Panc1 (cell line): ENCODE results near the gene ITGB5. TPM values are rescaled to one million over a fixed set of nuclear protein-coding genes. Genes with fewer than 3 reads are reported as not detected.

Experiments
- ATAC-seq: fragments of 200-7000 bp; cut with Tn5 transposase; 2 replicates; pipeline ENCODE4 v1.9.1; 2020; ENCODE audit warnings: mild to moderate bottlenecking, moderate library complexity
- BruUV-seq: library from RNA; stranded (reverse); fragments of 400-500 nt; replicated peaks from 2 replicates; lab custom pipeline; 2021; lab: Mats Ljungman, UMichigan
- CTCF ChIA-PET: fragments of 300-600 bp; sonication (Branson Sonifier 250); formaldehyde crosslinking; loops from one replicate; lab custom pipeline; 2022; ENCODE audit warnings: antibody characterized with exemption; lab: Charles Lee
- POLR2A ChIA-PET: fragments of 300-600 bp; sonication (Branson Sonifier 250); formaldehyde crosslinking; loops from one replicate; lab custom pipeline; 2022; ENCODE audit warnings: antibody characterized with exemption; lab: Charles Lee
- DNase-seq: peaks from one replicate; pipeline ENCODE4 v3.0.0-alpha.2; 2010; ENCODE audit warnings: low read depth, low spot score
- H3K27ac ChIP-seq: 2 replicates; pipeline ENCODE4 v1.5.1; 2011; ENCODE audit warnings: mild to moderate bottlenecking, low read length, inconsistent platforms
- H3K27me3 ChIP-seq: fragments of 200-500 bp; sonication (Bioruptor generic); 2 replicates; pipeline ENCODE4 v1.6.0; 2014; ENCODE audit warnings: low read length, inconsistent platforms; ENCODE audit not compliant: control insufficient read depth, insufficient read depth
- H3K36me3 ChIP-seq: fragments of 200-500 bp; sonication (Bioruptor generic); 2 replicates; pipeline ENCODE4 v1.5.1; 2014; ENCODE audit warnings: inconsistent platforms, mild to moderate bottlenecking, low read length, moderate library complexity; ENCODE audit not compliant: control insufficient read depth, insufficient read depth
- H3K4me1 ChIP-seq: 2 replicates; pipeline ENCODE4 v1.5.1; 2011; ENCODE audit warnings: inconsistent platforms, mild to moderate bottlenecking, low read length, moderate library complexity; ENCODE audit not compliant: control insufficient read depth, insufficient read depth
- H3K4me3 ChIP-seq, 2 experiments: 2 replicates each; pipeline ENCODE4 v1.5.1; 2011 to 2012; ENCODE audit warnings: low read depth in 2 of 2, low read length in 2 of 2, mild to moderate bottlenecking in 2 of 2, inconsistent platforms in 1 of 2, moderate library complexity in 1 of 2
- H3K9me3 ChIP-seq: fragments of 200-500 bp; sonication (Bioruptor generic); 2 replicates; pipeline ENCODE4 v1.5.1; 2014; ENCODE audit warnings: low read depth, mild to moderate bottlenecking, inconsistent platforms, low read length, moderate library complexity; ENCODE audit not compliant: control insufficient read depth, insufficient read depth
- CTCF ChIP-seq: fragments of 450-650 bp; IDR thresholded peaks from 2 replicates; pipeline ENCODE4 v1.5.1; 2017; ENCODE audit warnings: mild to moderate bottlenecking
- POLR2AphosphoS5 ChIP-seq: IDR thresholded peaks from 2 replicates; pipeline ENCODE4 v1.6.1; 2012; ENCODE audit warnings: mild to moderate bottlenecking, low read depth, low read length, moderate library complexity
- REST ChIP-seq, 2 experiments: IDR thresholded peaks; 2 replicates each; pipeline ENCODE4 v1.6.1; 2011 to 2012; ENCODE audit warnings: low read depth in 2 of 2, control low read depth in 1 of 2, low read length in 1 of 2, mild to moderate bottlenecking in 1 of 2, moderate library complexity in 1 of 2; ENCODE audit not compliant: insufficient read depth in 1 of 2
- SIN3A ChIP-seq: IDR thresholded peaks from 2 replicates; pipeline ENCODE4 v1.6.1; 2012; ENCODE audit warnings: low read depth, mild to moderate bottlenecking, low read length, moderate library complexity, borderline replicate concordance; ENCODE audit not compliant: insufficient read depth
- TCF7L2 ChIP-seq: IDR thresholded peaks from 2 replicates; pipeline ENCODE4 v1.6.1; 2011; ENCODE audit warnings: mild to moderate bottlenecking, low read depth, low read length, inconsistent platforms
- in situ Hi-C: cut with HindIII; loops from 2 replicates; pipeline ENCODE4 v1.10.0; 2016; ENCODE audit warnings: low sequenced_read_pairs, low pct_unique_long_range_greater_than_20kb
- intact Hi-C: fragments of 100-400 bp; cut with micrococcal nuclease; formaldehyde crosslinking; loops from one replicate; pipeline ENCODE4 v1.10.0; 2022; ENCODE audit not compliant: unreplicated experiment
- total RNA-seq: library from RNA; stranded (reverse); gene quantifications from one replicate; pipeline ENCODE4 v1.2.1, GENCODE V29; 2021; ENCODE audit not compliant: unreplicated experiment

ITGB5 gene
- total RNA-seq, 1 experiment from 2014 or later, result 446 TPM

GRCh38 chr3:124722589-124722988 lies 164.6 kb downstream of the ITGB5 start:
- no TSS peak for BruUV-seq
- CTCF ChIA-PET, result no interaction called here
- H3K36me3 ChIP-seq, result no peaks in the 10 kb centered on the region
- H3K9me3 ChIP-seq, result no peaks in the 10 kb centered on the region
- POLR2A ChIA-PET, result no interaction called here
- no peaks in the 10 kb centered on the region for H3K4me1 ChIP-seq
- no peak overlapping the region for H3K27ac ChIP-seq
- intact Hi-C loops, result no loop called here
- in situ Hi-C loops, result no loop called here
- ATAC-seq, result no peak
- no peak overlapping the region for H3K4me3 ChIP-seq
- TF ChIP-seq POLR2AphosphoS5 (no peak), CTCF (no peak), SIN3A (no peak), REST (IDR thresholded peaks at IDR 0.05; ENCODE audit: insufficient read depth in 1 of 2, low read depth in 2 of 2, low read length in 1 of 2) (no peak), TCF7L2 (no peak)
- H3K27me3 ChIP-seq, result peaks cover 33% of the 10 kb centered on the region
- no peak for DNase-seq

- TF ChIP-seq REST (IDR thresholded peaks at IDR 0.05; ENCODE audit: insufficient read depth in 1 of 2, low read depth in 2 of 2, low read length in 1 of 2), result no peak
- no peak for TF ChIP-seq POLR2AphosphoS5
- TF ChIP-seq CTCF, result no peak
- no peak for TF ChIP-seq SIN3A
- TF ChIP-seq TCF7L2, result no peak
- no peak for ATAC-seq
- Histone ChIP-seq H3K27ac (no peak overlapping the region), H3K27me3 (peaks cover 8% of the 10 kb centered on the region; the same call in 1 of the 2 replicates), H3K4me3 (no peak overlapping the region), H3K4me1 (no peaks in the 10 kb centered on the region), H3K9me3 (no peaks in the 10 kb centered on the region), H3K36me3 (no peaks in the 10 kb centered on the region)
- in situ Hi-C loops (no loop called here), intact Hi-C loops (no loop called here)
- no TSS peak for BruUV-seq
- ChIA-PET POLR2A (no interaction called here), CTCF (no interaction called here)
- no peak for DNase-seq
These were observed 172.8 kb downstream of the ITGB5 start for GRCh38 chr3:124714223-124714853.
